ENCODE data around the gene GABRR2.

Gene GABRR2

GRCh38 chr6:89221971-89222711, 93.0 kb downstream of the GABRR2 start:
- H3K4me1 Mint-ChIP-seq (ENCODE audit: low read depth in 2 of 2) = peaks cover 0 to 6% of the 10 kb centered on the region in 2 donors

GRCh38 chr6:89221129-89221528, 94.0 kb downstream of the GABRR2 start:
- no peak for DNase-seq
- ATAC-seq (replicated peaks) = no peak
- peaks cover 22 to 28% of the 10 kb centered on the region in 2 donors for H3K27me3 Mint-ChIP-seq
- no peaks in the 10 kb centered on the region for H3K9me3 Mint-ChIP-seq
- no peak overlapping the region for H3K4me3 Mint-ChIP-seq
- H3K36me3 Mint-ChIP-seq (ENCODE audit: insufficient read depth) = no peaks in the 10 kb centered on the region
- H3K4me1 Mint-ChIP-seq (ENCODE audit: low read depth in 2 of 2) = peaks cover 0 to 6% of the 10 kb centered on the region in 2 donors
- no peak overlapping the region for H3K27ac Mint-ChIP-seq

More at GRCh38 chr6:89221971-89222711, 93.0 kb downstream of the GABRR2 start:
- Mint-ChIP-seq H3K4me3 (no peak overlapping the region), H3K36me3 (ENCODE audit: insufficient read depth) (no peaks in the 10 kb centered on the region), H3K9me3 (no peaks in the 10 kb centered on the region), H3K27ac (no peak overlapping the region), H3K27me3 (peaks cover 21 to 26% of the 10 kb centered on the region in 2 donors)
- DNase-seq (no peak), ATAC-seq (replicated peaks) (no peak)

- Mint-ChIP-seq H3K4me3 (no peak within 1 kb of the TSS), H3K9me3 (no peaks in the 10 kb centered on the region), H3K27ac (no peak within 1 kb of the TSS), H3K36me3 (ENCODE audit: insufficient read depth) (no peaks in the 10 kb centered on the region), H3K27me3 (peaks cover 28 to 29% of the 10 kb centered on the region in 2 donors), H3K4me1 (ENCODE audit: low read depth in 2 of 2) (peaks cover 0 to 6% of the 10 kb centered on the region in 2 donors)
- ATAC-seq (replicated peaks) = no peak
- DNase-seq = no peak
Measured at GRCh38 chr6:89217299-89217910, 97.7 kb downstream of the GABRR2 start, which contains the start of gene GABRR1. Gene GABRR1 (minus strand): TSS chr6:89217358. CDS start chr6:89217322, 36 bp downstream.

GRCh38 chr6:89216411-89216810, 98.7 kb downstream of the GABRR2 start:
- no peak overlapping the region for H3K27ac Mint-ChIP-seq
- H3K27me3 Mint-ChIP-seq = peaks cover 38% of the 10 kb centered on the region in 2 donors
- peaks cover 0 to 6% of the 10 kb centered on the region in 2 donors for H3K4me1 Mint-ChIP-seq (ENCODE audit: low read depth in 2 of 2)
- H3K36me3 Mint-ChIP-seq (ENCODE audit: insufficient read depth) = no peaks in the 10 kb centered on the region
- no peak overlapping the region for H3K4me3 Mint-ChIP-seq
- ATAC-seq (replicated peaks) (no peak), DNase-seq (no peak)
- no peaks in the 10 kb centered on the region for H3K9me3 Mint-ChIP-seq

- no peak overlapping the region for H3K27ac Mint-ChIP-seq
- no peaks in the 10 kb centered on the region for H3K36me3 Mint-ChIP-seq (ENCODE audit: insufficient read depth)
- peaks cover 29 to 48% of the 10 kb centered on the region in 2 donors for H3K27me3 Mint-ChIP-seq
- H3K4me3 Mint-ChIP-seq = no peak overlapping the region
- ATAC-seq (replicated peaks) (no peak), DNase-seq (no peak)
- H3K4me1 Mint-ChIP-seq (ENCODE audit: low read depth in 2 of 2) = peaks cover 0 to 6% of the 10 kb centered on the region in 2 donors
- H3K9me3 Mint-ChIP-seq = no peaks in the 10 kb centered on the region
Measured at GRCh38 chr6:89215391-89215790, 99.7 kb downstream of the GABRR2 start.

GRCh38 chr6:89214197-89214596, 100.9 kb downstream of the GABRR2 start:
- ATAC-seq (replicated peaks) (no peak), DNase-seq (no peak)
- Mint-ChIP-seq H3K27me3 (peaks cover 29 to 49% of the 10 kb centered on the region in 2 donors), H3K9me3 (no peaks in the 10 kb centered on the region), H3K27ac (no peak overlapping the region), H3K4me3 (no peak overlapping the region), H3K4me1 (ENCODE audit: low read depth in 2 of 2) (peaks cover 0 to 6% of the 10 kb centered on the region in 2 donors), H3K36me3 (ENCODE audit: insufficient read depth) (no peaks in the 10 kb centered on the region)

- H3K9me3 Mint-ChIP-seq = no peaks in the 10 kb centered on the region
- H3K27me3 Mint-ChIP-seq = peaks cover 16 to 39% of the 10 kb centered on the region in 2 donors
- ATAC-seq (replicated peaks) (no peak), DNase-seq (no peak)
- H3K36me3 Mint-ChIP-seq (ENCODE audit: insufficient read depth) = no peaks in the 10 kb centered on the region
- H3K4me3 Mint-ChIP-seq = no peak overlapping the region
- no peak overlapping the region for H3K27ac Mint-ChIP-seq
- peaks cover 0 to 3% of the 10 kb centered on the region in 2 donors for H3K4me1 Mint-ChIP-seq (ENCODE audit: low read depth in 2 of 2)
Measured at GRCh38 chr6:89212472-89212871, 102.6 kb downstream of the GABRR2 start.

GRCh38 chr6:89209457-89209856, 105.6 kb downstream of the GABRR2 start:
- Mint-ChIP-seq H3K27ac (no peak overlapping the region), H3K27me3 (peaks cover 18 to 34% of the 10 kb centered on the region in 2 donors), H3K36me3 (ENCODE audit: insufficient read depth) (no peaks in the 10 kb centered on the region), H3K9me3 (no peaks in the 10 kb centered on the region), H3K4me1 (ENCODE audit: low read depth in 2 of 2) (no peaks in the 10 kb centered on the region), H3K4me3 (no peak overlapping the region)
- DNase-seq (no peak), ATAC-seq (replicated peaks) (no peak)

GRCh38 chr6:89208551-89208950, 106.5 kb downstream of the GABRR2 start:
- no peaks in the 10 kb centered on the region for H3K4me1 Mint-ChIP-seq (ENCODE audit: low read depth in 2 of 2)
- H3K27me3 Mint-ChIP-seq = peaks cover 24 to 26% of the 10 kb centered on the region in 2 donors
- H3K36me3 Mint-ChIP-seq (ENCODE audit: insufficient read depth) = no peaks in the 10 kb centered on the region
- H3K9me3 Mint-ChIP-seq = no peaks in the 10 kb centered on the region
- DNase-seq (no peak), ATAC-seq (replicated peaks) (no peak)
- H3K4me3 Mint-ChIP-seq = no peak overlapping the region
- H3K27ac Mint-ChIP-seq = no peak overlapping the region
